NCI-H1436 treated with DMSO at 0.1 percent for 48 hours (cell line): Measurements from ENCODE around the gene GLS2.
"Not testable (repeated sequence)": the region's sequence is repeated elsewhere in the genome, so short reads cannot be mapped to it uniquely, and the experiment has no call there.

Experiments
- DNase-seq: peaks from one replicate; lab custom pipeline; 2025; lab: John Stamatoyannopoulos, UW

Gene GLS2

DNA sequence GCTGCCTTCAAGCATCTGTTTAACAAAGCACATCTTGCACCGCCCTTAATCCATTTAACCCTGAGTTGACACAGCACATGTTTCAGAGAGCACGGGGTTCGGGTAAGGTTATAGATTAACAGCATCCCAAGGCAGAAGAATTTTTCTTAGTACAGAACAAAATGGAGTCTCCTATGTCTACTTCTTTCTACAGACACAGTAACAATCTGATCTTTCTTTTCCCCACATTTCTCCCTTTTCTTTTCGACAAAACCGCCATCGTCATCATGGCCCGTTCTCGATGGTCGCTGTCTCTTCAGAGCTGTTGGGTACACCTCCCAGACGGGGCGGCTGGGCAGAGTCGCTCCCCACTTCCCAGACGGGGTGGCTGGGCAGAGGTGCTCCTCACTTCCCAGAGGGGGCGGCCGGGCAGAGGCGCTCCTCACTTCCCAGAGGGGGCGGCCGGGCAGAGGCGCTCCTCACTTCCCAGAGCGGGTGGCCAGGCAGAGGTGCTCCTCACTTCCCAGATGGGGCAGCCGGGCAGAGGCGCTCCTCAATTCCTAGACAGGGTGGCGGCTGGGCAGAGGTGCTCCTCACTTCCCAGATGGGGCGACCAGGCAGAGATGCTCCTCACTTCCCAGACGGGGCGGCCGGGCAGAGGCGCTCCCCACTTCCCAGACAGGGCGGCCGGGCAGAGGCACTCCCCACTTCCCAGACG, 5.6 kb upstream of the GLS2 start:
- not testable (repeated sequence) for DNase-seq

DNA sequence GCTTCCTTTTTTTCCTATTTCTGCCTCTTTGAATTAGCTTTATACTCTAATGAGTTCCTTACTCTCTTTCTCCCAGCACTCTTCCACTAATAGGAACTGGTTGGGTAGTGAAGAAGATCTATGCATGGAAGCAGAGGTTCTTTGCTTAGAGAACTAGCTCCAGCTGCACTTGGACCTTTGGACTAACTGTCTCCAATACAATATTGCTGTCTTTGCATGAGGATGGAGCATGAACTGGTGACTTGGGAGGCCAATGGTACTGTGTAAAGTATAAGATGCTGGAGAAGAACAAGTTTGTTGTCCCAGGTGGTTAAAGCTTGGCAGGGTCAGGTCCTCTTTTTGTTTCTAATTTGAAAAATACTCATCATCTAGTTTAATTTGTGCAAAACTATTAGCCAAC, 2.4 kb upstream of the GLS2 start:
- DNase-seq, result no peak

- DNase-seq, result no peak
Observed at GRCh38 chr12:56487448-56488040, 417 bp downstream of the GLS2 start.

DNA sequence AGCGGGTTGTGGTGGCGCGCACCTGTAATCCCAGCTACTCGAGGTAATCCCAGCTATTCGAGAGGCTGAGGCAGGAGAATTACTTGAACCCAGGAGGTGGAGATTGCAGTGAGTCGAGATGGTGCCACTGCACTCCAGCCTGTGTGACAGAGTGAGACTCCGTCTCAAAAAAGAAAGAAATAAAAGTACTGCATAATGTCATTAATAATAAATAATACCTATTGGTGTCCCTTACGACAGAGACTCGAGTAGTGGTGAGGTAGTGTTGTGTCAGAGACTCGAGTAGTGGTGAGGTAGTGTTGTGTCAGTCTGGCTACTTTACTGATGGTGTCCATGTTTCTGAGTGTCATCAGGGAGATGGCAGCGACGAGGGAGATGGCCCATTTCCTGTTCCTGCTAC, 1.3 kb downstream of the GLS2 start:
- DNase-seq, result no peak

DNA sequence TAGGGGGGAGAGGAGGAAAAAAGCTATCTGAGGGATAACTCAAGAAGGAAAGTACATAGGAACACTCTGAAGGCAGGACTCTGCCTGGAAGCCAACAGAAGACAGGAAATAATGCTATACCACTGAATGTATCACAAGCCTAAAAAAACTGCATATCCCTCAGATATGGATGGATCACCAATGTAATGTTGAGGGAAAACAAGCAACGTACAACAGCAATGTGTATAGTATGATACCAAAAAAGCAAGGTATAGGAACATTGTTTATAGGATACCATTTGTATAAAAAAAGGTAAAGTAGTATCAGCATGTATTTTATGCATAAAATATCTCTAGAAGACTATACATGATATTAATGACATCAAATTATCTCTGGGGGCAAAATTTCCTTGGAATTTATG, 3.4 kb downstream of the GLS2 start:
- DNase-seq, result no peak

- DNase-seq, result no peak
Observed at GRCh38 chr12:56479625-56480024, 8.3 kb downstream of the GLS2 start.

- no peak for DNase-seq
Observed at GRCh38 chr12:56477521-56478225, 10.3 kb downstream of the GLS2 start.

- DNase-seq, result no peak
Observed at GRCh38 chr12:56476972-56477432, 11.0 kb downstream of the GLS2 start.

- no peak for DNase-seq
Observed at GRCh38 chr12:56476143-56476542, 11.8 kb downstream of the GLS2 start.

- DNase-seq, result no peak
Observed at GRCh38 chr12:56474389-56474788, 13.6 kb downstream of the GLS2 start.

DNA sequence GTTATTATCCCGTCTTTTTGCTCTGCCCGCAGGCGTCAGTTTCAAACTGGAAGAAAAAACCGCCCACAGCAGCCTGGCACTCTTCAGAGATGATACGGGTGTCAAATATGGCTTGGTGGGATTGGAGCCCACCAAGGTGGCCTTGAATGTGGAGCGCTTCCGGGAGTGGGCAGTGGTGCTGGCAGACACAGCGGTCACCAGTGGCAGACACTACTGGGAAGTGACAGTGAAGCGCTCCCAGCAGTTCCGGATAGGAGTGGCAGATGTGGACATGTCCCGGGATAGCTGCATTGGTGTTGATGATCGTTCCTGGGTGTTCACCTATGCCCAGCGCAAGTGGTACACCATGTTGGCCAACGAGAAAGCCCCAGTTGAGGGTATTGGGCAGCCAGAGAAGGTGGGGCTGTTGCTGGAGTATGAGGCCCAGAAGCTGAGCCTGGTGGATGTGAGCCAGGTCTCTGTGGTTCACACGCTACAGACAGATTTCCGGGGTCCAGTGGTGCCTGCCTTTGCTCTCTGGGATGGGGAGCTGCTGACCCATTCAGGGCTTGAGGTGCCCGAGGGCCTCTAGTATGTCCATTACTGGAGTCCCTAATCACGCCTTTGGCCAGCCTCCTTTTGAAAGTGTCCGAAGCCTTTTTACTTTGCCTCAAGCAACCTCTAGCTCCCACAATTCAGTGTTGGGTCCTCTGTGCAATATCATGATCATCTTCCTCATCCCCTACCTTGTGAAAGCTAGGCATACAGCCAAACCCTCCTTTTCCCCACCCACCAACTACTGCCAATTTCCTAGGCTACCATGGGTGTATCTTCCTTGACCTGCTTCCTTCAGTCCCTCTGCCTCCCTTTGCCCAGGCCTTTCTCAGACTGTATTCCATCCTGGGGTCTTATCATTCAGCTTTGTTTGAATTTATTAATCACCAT, 18.7 kb downstream of the GLS2 start:
- no peak for DNase-seq

DNA sequence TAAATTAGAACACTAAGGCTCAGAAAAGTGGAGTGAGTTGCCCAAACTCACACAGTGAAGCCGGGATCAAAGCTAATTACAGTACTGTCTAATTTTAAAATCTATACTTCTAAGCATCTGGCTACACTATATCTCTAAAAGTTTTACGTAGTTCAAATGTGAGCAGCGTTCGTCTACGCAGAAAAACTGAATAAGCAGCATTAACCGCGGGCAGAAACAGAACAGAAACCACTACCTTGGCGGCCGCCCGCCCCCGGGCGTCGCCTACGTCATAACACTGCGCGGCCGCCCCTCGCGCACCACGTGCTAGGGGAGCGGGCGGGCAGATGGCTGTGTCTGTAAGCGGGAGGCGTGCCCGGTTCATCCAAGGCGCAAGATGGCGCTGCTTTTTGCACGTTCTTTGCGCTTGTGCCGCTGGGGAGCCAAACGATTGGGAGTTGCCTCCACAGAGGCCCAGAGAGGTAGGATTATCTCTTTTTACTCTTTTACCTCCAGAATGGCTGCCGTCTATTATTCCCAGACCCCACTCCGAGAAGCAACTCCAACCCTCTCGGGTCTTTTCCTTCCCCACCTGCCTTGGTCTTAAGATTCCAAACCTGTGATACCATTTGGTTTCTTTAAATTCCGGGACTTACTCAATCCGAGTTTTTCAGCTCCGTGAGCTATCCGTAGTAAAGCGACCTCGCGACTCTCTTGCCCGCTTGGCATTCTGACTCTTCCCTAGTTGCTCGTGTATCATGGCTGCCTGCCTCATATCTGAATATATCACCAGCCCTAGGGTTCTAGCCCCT, 19.6 kb downstream of the GLS2 start, which contains the start of gene SPRYD4:
Gene SPRYD4 (plus strand): TSS at position 363 of the 791 bp plus-strand sequence. CDS start 14 bp downstream, at position 377.
- DNase-seq, result peak; percentile 67

- no peak for DNase-seq
Observed at GRCh38 chr12:56462565-56462964, 25.4 kb downstream of the GLS2 start.

DNA sequence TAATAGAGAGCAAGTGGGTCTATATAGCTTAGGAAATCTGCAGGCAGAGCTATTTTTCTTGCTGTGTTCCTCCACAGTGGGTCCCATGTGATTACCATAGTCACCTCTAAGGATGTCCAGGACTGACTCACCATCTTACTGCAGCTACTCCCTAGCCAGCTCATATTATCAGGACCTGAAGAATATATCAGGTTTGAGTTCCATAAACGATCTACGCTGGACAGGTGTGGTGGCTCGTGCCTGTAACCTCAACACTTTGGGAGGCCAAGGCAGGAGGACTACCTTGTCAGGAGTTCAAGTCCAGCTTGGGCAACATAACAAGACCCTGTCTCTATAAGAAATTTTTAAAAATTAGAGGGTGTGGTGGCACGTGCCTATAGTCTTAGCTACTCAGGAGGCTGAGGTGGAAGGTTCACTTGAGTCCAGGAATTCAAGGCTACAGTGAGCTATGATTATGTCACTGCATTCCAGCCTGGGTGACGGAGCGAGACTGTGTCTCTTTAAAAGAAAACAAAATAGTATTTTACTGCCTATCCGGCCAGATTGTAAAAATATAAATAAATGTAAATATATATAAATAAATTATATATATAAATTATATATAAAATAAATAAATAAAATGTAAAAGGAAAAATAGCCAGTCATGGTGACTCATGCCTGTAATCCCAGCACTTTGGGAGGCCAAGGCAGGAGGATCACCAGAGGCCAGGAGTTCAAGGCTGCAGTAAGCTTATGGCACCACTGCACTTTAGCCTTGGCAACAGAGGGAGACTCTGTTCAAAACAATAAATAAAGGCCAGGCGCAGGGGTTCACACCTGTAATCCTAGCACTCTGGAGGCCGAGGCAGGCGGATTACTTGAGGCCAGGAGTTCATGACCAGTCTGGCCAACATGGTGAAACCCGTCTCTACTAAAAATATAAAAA, 26.5 kb downstream of the GLS2 start:
- DNase-seq, result no peak

GRCh38 chr12:56457817-56458216, 30.1 kb downstream of the GLS2 start:
- no peak for DNase-seq

DNA sequence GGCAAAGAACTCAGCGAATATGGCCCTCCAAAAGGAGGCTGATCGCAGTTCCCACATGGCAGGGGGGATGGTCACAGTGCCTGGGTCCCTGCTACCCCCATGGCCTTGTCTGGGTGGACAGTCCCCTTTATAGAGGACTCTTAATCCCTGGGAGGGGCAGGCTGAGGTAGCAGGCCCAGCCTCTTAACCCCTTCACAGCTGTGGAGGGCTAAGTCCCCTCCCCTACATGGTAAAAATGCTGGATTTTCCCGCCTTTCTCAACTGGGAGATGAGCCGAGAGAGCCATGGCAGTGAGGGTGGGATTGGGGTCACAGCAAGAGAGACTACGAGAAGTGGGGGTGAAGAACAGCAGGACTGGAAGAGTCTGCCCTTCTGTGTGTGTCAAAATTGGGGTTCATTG, 33.4 kb downstream of the GLS2 start, which contains the start of gene MIP:
Gene MIP (minus strand): TSS at position 101 of the 400 bp plus-strand sequence. CDS start 44 bp downstream, at position 57.
- no peak for DNase-seq

DNA sequence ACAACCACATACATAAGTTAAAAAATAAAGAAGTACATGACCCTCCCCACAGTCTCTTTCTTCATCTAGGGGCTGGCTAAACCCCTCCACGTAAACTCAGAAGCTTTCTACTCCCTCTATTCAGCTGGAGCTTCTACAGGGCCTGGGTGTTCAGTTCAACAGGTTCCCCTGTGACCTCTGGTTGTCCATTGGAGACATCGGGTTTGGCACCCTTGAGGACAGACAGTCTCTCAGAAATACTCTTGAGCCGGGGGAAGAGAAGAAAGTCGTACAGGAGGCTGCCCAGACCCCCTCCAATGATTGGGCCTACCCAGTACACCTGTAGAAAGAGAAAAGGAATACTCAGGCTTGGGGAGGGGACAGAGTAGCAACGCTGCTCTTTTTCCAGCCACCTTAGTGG, 36.8 kb downstream of the GLS2 start:
- DNase-seq, result no peak

- DNase-seq, result no peak
Observed at GRCh38 chr12:56450241-56450640, 37.7 kb downstream of the GLS2 start.

DNA sequence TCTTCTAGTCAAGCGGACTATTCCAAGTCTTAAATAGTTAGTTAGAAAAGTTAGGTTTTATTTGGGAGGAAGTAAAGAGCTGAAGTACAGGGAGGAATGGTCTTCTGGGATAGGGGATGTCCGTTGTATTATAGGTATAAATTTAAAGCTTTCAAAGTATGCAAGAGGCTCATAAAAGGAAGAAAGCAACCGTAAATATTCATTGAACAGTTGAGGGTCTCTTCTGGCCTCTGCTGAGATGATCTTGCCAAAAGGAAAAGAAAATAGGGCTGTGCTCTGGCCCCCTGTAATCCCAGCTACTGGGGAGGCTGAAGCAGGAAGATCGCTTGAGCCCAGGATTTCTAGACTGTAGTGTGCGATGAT, 38.4 kb downstream of the GLS2 start:
- DNase-seq, result no peak
